HepG2 (cell line): ENCODE data around the gene ITPR1. TPM values are rescaled to one million over a fixed set of nuclear protein-coding genes. Genes with fewer than 3 reads are reported as not detected.

Experiments
- CHD2 ChIP-seq: IDR thresholded peaks from 2 replicates; pipeline ENCODE4 v1.6.1; 2011; ENCODE audit warnings: low read depth, low read length, improper control_type of control experiment
- HIC2 ChIP-seq: sonication (generic); formaldehyde crosslinking; IDR thresholded peaks from 2 replicates; pipeline ENCODE4 v1.9.0; 2022; ENCODE audit warnings: low read depth, missing genetic modification reagents
- HMG20A ChIP-seq: IDR thresholded peaks from 2 replicates; pipeline ENCODE4 v1.6.1; 2016; ENCODE audit warnings: borderline replicate concordance
- KLF12 ChIP-seq: sonication (generic); formaldehyde crosslinking; IDR thresholded peaks from 2 replicates; pipeline ENCODE4 v1.4.0; 2020; ENCODE audit warnings: missing genetic modification reagents, borderline replicate concordance
- ZNF605 ChIP-seq: sonication (generic); formaldehyde crosslinking; IDR thresholded peaks from 2 replicates; pipeline ENCODE4 v1.8.0; 2022; ENCODE audit warnings: mild to moderate bottlenecking, missing genetic modification reagents
- ZNF687 ChIP-seq: sonication (generic); formaldehyde crosslinking; IDR thresholded peaks from 2 replicates; pipeline ENCODE4 v1.5.1; 2020; ENCODE audit warnings: mild to moderate bottlenecking, missing genetic modification reagents, moderate library complexity
- polyA plus RNA-seq, 8 experiments: library from polyadenylated mRNA; depleted of rRNA in 3 of 8; stranded (reverse) in 7 of 8; unstranded in 1 of 8; fragments of >200 nt; fragmentation: Illumina TruSeq in 4 of 8; extraction: Trizol in 4 of 8; gene quantifications; 2 replicates each; pipeline versions ENCODE4 v1.2.1 to v1.2.3, GENCODE V29; 2011 to 2016; ENCODE audit warnings: low read depth in 4 of 8, missing spikeins in 1 of 8, mixed read lengths in 1 of 8; ENCODE audit not compliant: insufficient read depth in 1 of 8
- total RNA-seq, 5 experiments: library from RNA; depleted of rRNA; stranded (reverse); fragments of >200 nt; fragmentation: Illumina TruSeq; extraction: Trizol; gene quantifications; 2 replicates each; pipeline ENCODE4 v1.2.3, GENCODE V29; 2016; ENCODE audit warnings: low read depth in 1 of 5

ITPR1 gene
- total and polyA plus RNA-seq, 2 of the 13 experiments (the other 11 are each of a cell fraction or from before 2014, with no cell fraction given): 10.0 to 11.4 TPM

GRCh38 chr3:4741404-4742307 lies 248.5 kb downstream of the ITPR1 start (continued):
- TF ChIP-seq ZNF687 (peak; percentile 55), KLF12 (CRISPR knock-in tag) (no peak), ZNF605 (CRISPR knock-in tag) (peak; percentile 38), HMG20A (peak; percentile 15; the same call in 1 of the 2 replicates), HIC2 (no peak), CHD2 (no peak)
